HG02840 (cell line): Measurements from ENCODE around the gene COL16A1.

Source experiments
- ATAC-seq: cut with Tn5 transposase; IDR thresholded peaks from one replicate; pipeline ENCODE4 v1.9.1; 2021; ENCODE audit warnings: mild to moderate bottlenecking, moderate library complexity, moderate number of reproducible peaks; ENCODE audit not compliant: unreplicated experiment, low FRiP score

COL16A1 gene

GRCh38 chr1:31689854-31690253 lies 14.0 kb downstream of the COL16A1 start:
- no peak for ATAC-seq

- no peak for ATAC-seq
Measured at GRCh38 chr1:31689379-31689778, 14.4 kb downstream of the COL16A1 start.

- no peak for ATAC-seq
Measured at GRCh38 chr1:31688233-31688918, 15.4 kb downstream of the COL16A1 start.

DNA sequence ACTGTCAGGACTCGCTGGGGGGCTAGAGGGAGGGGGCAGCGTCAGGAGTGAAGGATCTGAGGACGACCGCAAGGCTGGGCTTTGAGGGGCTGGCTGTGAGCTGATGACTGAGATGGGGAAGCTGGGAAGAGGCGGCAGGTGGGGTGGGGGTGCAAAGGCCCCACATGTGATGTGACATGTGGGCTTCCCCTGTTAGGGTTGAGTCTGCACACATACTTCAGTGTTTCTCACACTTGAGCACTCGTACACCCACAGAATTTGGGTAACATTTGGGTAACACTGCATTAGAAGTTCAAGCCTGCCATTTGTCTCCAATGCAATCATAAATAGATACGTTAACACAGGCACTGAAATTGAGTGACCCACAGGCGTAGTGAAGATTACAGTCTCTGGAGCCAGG lies 16.2 kb downstream of the COL16A1 start:
- no peak for ATAC-seq

DNA sequence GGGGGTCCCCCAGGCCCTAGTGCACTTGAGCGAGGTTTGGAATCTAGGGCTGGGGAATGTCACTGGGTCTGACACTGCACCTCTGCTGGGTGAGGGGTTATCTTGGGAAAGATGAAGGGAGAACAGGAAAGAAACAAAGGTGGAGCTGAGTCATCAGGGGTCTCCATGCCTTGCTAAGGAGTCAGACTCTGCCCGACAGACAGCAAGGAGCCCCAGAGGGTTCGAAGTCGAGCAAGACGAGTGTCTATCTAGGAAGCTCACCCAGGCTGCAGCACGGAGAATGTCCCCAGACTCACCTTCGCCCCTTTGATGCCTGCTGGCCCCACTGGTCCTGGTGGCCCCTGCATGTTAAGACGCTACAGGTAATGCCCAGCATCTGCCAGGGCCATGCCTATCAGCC lies 18.0 kb downstream of the COL16A1 start:
- ATAC-seq: no peak

GRCh38 chr1:31683997-31684396 lies 19.8 kb downstream of the COL16A1 start:
- no peak for ATAC-seq

- no peak for ATAC-seq
Measured at GRCh38 chr1:31681415-31681814, 22.4 kb downstream of the COL16A1 start.

- ATAC-seq: no peak
Measured at GRCh38 chr1:31679676-31680230, 24.1 kb downstream of the COL16A1 start.

DNA sequence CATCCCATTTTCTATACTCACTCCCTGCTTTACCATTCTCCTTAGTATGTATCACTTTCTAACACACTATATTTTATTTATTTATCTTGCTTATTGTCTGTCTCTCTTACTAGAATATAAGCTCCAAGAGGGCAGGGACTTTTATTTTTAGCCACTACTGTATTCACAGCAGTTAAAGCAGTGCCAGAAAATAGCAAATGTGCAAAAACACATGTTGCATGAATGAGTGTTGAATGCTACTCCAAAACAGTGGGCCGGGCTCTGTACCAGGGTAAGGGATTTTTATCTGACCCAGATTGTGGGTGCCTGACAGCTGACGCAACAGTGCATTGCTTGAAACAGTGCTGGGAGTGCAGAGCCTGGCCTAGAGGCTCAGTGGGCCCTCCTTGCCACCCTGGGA lies 24.7 kb downstream of the COL16A1 start:
- ATAC-seq: no peak

DNA sequence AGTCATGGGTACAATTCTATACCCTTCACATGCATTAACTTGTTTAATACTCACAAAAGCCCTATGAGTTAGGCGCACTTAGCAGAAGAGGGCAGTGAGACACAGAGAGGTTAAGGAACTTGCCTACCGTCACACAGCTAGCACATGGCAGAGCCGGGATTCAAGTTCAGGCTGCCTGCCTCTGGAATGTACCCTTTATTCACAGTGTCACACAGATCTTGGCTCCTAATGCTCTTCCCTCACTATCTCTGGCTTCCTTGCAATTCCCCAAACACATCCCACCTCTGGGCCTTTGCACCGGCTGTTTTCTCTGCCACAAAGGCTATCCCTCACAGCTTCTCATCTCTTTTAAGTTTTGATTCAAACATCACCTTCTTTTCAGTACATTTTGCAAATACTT lies 25.1 kb downstream of the COL16A1 start:
- ATAC-seq: no peak

- no peak for ATAC-seq
Measured at GRCh38 chr1:31677949-31678348, 25.9 kb downstream of the COL16A1 start.

- no peak for ATAC-seq
Measured at GRCh38 chr1:31677401-31677800, 26.4 kb downstream of the COL16A1 start.

- ATAC-seq: no peak
Measured at GRCh38 chr1:31675756-31676155, 28.1 kb downstream of the COL16A1 start.

DNA sequence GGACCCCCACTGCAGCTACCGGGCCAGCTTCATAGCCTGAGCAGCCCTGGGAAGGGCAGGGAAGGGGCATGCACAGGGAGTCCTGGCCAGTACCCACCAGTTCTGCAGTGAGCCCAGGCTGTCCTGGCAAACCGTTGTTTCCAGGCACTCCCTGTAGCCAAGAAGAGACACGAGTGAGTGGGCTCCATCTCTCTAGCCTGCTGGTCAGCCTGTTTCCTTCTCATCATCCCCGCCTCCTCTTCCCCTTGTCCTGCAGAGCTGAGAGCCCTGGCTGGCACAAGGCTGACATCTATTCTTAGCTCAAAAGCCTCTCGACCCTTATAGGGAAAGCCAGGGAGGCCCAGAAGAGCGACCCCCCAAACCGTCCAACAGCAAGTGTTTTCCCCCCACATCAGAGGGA lies 28.7 kb downstream of the COL16A1 start:
- no peak for ATAC-seq

DNA sequence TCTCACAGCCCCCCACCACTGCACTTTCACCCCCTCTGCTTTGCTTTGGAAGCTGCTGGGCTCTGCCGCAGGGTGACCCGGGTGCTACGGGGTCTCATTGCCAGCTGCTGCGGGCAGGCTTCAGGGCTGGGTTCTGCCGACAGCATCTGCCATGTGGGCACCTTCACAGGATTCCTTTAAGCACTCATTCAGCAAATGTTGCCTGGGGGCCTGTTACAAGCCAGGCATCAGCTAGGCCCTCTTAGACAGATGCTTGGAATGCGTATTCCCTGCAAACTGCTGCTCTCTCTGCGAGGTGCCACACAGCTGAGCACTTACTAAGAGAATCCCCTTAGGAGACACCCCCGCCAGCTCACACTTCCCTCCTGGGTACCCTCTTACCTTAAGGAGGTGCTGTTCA lies 29.2 kb downstream of the COL16A1 start:
- no peak for ATAC-seq

DNA sequence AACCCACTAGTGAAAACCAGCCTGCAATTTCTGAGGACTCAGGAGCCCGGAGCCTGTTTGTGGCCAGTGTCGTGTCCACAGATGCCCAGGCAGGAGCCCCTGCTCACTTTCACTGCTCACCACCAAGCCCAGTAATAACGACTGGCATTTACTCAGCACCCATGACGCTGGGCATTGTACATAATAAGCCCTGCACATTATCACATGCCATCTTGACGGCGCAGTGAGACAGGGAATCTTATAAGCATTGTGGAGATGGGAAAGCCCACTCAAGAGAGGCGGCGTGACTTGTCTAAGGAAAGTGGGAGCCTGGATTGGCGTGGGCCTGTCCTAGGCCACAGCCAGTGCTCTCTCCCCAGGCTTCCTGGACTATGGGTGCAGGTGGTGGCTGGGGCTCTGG lies 30.4 kb downstream of the COL16A1 start:
- no peak for ATAC-seq

GRCh38 chr1:31672986-31673385 lies 30.8 kb downstream of the COL16A1 start:
- no peak for ATAC-seq

GRCh38 chr1:31671561-31672201 lies 32.1 kb downstream of the COL16A1 start:
- ATAC-seq: no peak

GRCh38 chr1:31671147-31671546 lies 32.7 kb downstream of the COL16A1 start:
- ATAC-seq: no peak

DNA sequence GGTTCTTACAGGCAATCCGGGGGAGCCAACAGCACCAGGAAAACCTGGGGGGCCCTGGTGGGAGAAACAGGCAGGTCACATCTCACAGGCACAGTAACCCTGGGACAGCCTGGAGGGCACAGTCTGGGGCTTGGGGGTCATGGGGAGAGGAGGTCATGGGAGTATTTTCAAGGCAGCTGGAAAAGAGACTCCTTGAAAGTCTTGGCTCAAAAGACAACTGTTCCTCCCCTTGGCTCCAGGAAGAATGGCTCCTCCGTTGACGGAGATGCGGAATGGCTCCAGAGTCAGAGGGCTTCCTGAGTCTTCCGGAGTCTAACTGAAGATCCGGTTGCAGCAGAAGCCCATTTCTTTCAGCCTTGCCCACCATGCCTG lies 33.2 kb downstream of the COL16A1 start:
- no peak for ATAC-seq

DNA sequence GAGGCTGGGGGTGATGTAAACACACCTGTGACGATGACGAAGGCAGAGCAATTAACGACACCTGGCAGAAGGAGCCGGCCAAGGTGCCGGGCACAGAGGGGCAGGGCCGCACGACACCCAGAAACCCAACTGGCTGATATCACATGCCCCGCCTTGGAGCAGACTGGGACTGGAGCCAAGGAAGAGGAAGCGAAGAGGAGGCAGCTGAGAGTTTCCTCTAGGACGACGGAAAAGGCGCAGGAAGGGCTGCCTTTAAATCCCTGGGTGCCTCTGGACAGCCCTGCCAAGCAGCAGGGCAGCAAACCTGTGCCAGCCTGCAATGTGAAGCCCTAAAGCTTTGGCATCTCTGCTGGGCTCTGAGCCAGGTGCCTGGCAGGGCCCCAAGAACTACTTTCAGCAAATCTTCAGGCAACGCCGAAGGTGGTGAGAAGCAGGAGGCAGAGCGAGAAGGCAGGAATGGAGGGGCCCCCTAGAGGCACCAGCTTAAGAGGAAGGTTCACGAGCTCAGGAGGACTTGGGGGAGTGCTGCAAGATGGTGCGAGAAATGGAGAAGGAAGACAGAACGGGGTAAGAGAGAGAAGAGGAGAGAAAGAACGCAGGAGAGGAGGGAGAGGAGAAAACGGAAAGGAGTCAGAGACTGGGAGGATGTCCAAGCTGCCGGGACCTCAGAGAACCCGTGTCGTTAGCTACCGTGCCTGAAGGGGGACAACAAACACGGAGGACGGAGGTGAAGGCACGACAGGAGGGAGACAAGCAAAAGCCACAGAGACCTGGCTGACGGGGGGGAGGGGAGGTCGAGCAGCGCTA lies 33.8 kb downstream of the COL16A1 start:
- ATAC-seq: no peak
